GM12878 (cell line): Measurements from ENCODE around the gene ANKRD65. TPM values are rescaled to one million over a fixed set of nuclear protein-coding genes. Genes with fewer than 3 reads are reported as not detected.
A peak's percentile ranks its signal among the peaks of the same experiment; 100 is the strongest.

Source experiments
- BHLHE40 ChIP-seq, 2 experiments: fragments of 450-650 bp in 1 of 2; IDR thresholded peaks; 2 replicates each; pipeline ENCODE4 v1.6.1; 2011 to 2017; ENCODE audit warnings: low read depth in 2 of 2, borderline replicate concordance in 1 of 2, improper control_type of control experiment in 1 of 2, low read length in 1 of 2, mild to moderate bottlenecking in 1 of 2
- CEBPB ChIP-seq, 2 experiments: fragments of 150-350 bp in 1 of 2; IDR thresholded peaks; 2 replicates each; pipeline ENCODE4 v1.6.1; 2012 to 2014; ENCODE audit warnings: low read depth in 2 of 2, low read length in 2 of 2, borderline replicate concordance in 1 of 2, inconsistent platforms in 1 of 2
- ETV6 ChIP-seq, 2 experiments: fragments of 450-650 bp in 1 of 2; IDR thresholded peaks in 1 of 2; conservative IDR thresholded peaks in 1 of 2; 2 replicates each; pipeline ENCODE4 v1.6.1; 2014; ENCODE audit warnings: antibody characterized with exemption in 1 of 2, borderline replicate concordance in 1 of 2, low read depth in 1 of 2, mild to moderate bottlenecking in 1 of 2, moderate library complexity in 1 of 2
- EZH2 ChIP-seq: IDR thresholded peaks from 2 replicates; pipeline ENCODE4 v1.6.1; 2012; ENCODE audit warnings: low read depth, mild to moderate bottlenecking, control low read depth, inconsistent platforms, low read length, borderline replicate concordance; ENCODE audit not compliant: control insufficient read depth
- REST ChIP-seq: IDR thresholded peaks from 2 replicates; pipeline ENCODE4 v1.6.1; 2012; ENCODE audit warnings: mild to moderate bottlenecking, low read depth, low read length
- TCF3 ChIP-seq: IDR thresholded peaks from 2 replicates; pipeline ENCODE4 v1.6.1; 2012; ENCODE audit warnings: low read depth, mild to moderate bottlenecking, low read length, borderline replicate concordance; ENCODE audit not compliant: insufficient read depth
- ZBTB33 ChIP-seq: fragments of 450-650 bp; IDR thresholded peaks from 2 replicates; pipeline ENCODE4 v1.6.1; 2017; ENCODE audit warnings: mild to moderate bottlenecking
- polyA plus RNA-seq, 11 experiments: library from polyadenylated mRNA; depleted of rRNA in 4 of 11; unstranded in 6 of 11; stranded (reverse) in 5 of 11; fragments of >200 nt; fragmentation: Nextera tagmentation in 4 of 11; fragmentation: Illumina TruSeq in 1 of 11; extraction: Ambion mirVana in 4 of 11; extraction: Trizol in 1 of 11; gene quantifications; 1 replicate in 1 of 11; 2 replicates in 10 of 11; pipeline versions ENCODE4 v1.2.1 to v1.2.3, GENCODE V29; 2011 to 2016; ENCODE audit warnings: inconsistent platforms in 2 of 11, missing spikeins in 2 of 11, low read depth in 1 of 11
- total RNA-seq, 4 experiments: library from RNA; depleted of rRNA in 3 of 4; stranded (reverse); fragments of >200 nt in 3 of 4; fragmentation: Illumina TruSeq in 1 of 4; extraction: Trizol in 1 of 4; gene quantifications; 2 replicates each; pipeline versions ENCODE4 v1.2.1 to v1.2.3, GENCODE V29; 2013 to 2021
- TF ChIP-seq, protein P1 (sequence below): fragments of 450-650 bp; conservative IDR thresholded peaks from 2 replicates; pipeline ENCODE4 v1.6.1; 2017; ENCODE audit warnings: mild to moderate bottlenecking, moderate library complexity
- TF ChIP-seq, protein P2 (sequence below): fragments of 450-650 bp; IDR thresholded peaks from 2 replicates; pipeline ENCODE4 v1.6.1; 2017; ENCODE audit warnings: mild to moderate bottlenecking, low read depth, inconsistent platforms; ENCODE audit not compliant: poor library complexity, severe bottlenecking
- TF ChIP-seq, protein P3 (sequence below): fragments of 450-650 bp; IDR thresholded peaks from 2 replicates; pipeline ENCODE4 v1.6.1; 2016; ENCODE audit warnings: mild to moderate bottlenecking
- TF ChIP-seq, protein P4 (sequence below): IDR thresholded peaks from 2 replicates; pipeline ENCODE4 v1.6.1; 2011; ENCODE audit warnings: borderline replicate concordance, low read depth, mild to moderate bottlenecking, moderate library complexity, low read length; ENCODE audit not compliant: insufficient read depth, poor library complexity, severe bottlenecking

ANKRD65 gene
- total and polyA plus RNA-seq, 10 of the 15 experiments (the other 5 are each of a cell fraction or from before 2014, with no cell fraction given) = 0.05 to 2.8 (median 0.37) TPM

DNA sequence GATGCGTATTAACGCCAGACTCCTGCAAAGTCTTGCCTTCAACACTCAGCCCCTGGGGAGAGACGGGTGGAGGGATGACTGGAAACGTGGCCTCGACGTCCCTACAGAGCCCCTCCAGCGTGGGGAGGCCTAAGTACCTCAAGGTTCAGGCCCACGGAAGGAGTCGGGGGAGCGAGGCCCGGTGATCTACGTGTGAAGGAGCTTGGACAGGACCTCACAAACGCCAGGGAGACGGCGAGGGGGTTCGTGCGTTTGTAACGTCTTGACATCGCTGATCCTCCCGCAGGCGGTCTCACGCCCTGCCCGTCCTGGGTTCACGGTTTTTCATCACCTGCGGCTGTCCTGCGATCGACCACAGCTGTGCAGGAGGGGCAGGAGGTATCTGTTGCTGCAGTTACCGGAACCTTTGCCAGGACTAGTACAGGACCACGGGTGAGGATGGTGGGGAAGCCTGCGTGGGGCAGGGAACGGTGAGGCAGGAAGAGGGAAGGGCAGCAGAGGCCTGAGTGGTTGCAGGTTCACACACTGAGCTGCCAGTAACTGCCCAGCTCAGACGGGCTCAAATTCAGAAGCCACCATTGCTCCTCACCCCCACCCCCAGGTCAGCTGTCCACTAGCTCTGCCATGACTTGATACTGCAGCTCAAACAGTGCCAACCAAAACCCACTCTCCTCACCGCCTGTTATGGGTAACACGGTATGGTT, 21.1 kb downstream of the ANKRD65 start (continued):
- TF ChIP-seq BHLHE40 (IDR thresholded peaks at IDR 0.05; ENCODE audit: borderline replicate concordance in 1 of 2, low read depth in 2 of 2, low read length in 1 of 2) (no peak), ETV6 (conservative IDR thresholded peaks at IDR 0.05 in 1 of 2, IDR thresholded peaks at IDR 0.05 in 1 of 2; ENCODE audit: borderline replicate concordance in 1 of 2, low read depth in 1 of 2) (no peak), TCF3 (no peak), ZBTB33 (no peak), CEBPB (IDR thresholded peaks at IDR 0.05; ENCODE audit: borderline replicate concordance in 1 of 2, low read depth in 2 of 2, low read length in 2 of 2) (no peak), EZH2 (no peak), REST (no peak)
- TF ChIP-seq, protein P1, sequence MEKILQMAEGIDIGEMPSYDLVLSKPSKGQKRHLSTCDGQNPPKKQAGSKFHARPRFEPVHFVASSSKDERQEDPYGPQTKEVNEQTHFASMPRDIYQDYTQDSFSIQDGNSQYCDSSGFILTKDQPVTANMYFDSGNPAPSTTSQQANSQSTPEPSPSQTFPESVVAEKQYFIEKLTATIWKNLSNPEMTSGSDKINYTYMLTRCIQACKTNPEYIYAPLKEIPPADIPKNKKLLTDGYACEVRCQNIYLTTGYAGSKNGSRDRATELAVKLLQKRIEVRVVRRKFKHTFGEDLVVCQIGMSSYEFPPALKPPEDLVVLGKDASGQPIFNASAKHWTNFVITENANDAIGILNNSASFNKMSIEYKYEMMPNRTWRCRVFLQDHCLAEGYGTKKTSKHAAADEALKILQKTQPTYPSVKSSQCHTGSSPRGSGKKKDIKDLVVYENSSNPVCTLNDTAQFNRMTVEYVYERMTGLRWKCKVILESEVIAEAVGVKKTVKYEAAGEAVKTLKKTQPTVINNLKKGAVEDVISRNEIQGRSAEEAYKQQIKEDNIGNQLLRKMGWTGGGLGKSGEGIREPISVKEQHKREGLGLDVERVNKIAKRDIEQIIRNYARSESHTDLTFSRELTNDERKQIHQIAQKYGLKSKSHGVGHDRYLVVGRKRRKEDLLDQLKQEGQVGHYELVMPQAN = no peak
- TF ChIP-seq, protein P2, sequence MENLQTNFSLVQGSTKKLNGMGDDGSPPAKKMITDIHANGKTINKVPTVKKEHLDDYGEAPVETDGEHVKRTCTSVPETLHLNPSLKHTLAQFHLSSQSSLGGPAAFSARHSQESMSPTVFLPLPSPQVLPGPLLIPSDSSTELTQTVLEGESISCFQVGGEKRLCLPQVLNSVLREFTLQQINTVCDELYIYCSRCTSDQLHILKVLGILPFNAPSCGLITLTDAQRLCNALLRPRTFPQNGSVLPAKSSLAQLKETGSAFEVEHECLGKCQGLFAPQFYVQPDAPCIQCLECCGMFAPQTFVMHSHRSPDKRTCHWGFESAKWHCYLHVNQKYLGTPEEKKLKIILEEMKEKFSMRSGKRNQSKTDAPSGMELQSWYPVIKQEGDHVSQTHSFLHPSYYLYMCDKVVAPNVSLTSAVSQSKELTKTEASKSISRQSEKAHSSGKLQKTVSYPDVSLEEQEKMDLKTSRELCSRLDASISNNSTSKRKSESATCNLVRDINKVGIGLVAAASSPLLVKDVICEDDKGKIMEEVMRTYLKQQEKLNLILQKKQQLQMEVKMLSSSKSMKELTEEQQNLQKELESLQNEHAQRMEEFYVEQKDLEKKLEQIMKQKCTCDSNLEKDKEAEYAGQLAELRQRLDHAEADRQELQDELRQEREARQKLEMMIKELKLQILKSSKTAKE = no peak
- TF ChIP-seq, protein P3, sequence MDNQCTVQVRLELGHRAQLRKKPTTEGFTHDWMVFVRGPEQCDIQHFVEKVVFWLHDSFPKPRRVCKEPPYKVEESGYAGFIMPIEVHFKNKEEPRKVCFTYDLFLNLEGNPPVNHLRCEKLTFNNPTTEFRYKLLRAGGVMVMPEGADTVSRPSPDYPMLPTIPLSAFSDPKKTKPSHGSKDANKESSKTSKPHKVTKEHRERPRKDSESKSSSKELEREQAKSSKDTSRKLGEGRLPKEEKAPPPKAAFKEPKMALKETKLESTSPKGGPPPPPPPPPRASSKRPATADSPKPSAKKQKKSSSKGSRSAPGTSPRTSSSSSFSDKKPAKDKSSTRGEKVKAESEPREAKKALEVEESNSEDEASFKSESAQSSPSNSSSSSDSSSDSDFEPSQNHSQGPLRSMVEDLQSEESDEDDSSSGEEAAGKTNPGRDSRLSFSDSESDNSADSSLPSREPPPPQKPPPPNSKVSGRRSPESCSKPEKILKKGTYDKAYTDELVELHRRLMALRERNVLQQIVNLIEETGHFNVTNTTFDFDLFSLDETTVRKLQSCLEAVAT = 0 out of 2 replicates have a peak, but pooled peaks have one; percentile 16
- TF ChIP-seq, protein P4, sequence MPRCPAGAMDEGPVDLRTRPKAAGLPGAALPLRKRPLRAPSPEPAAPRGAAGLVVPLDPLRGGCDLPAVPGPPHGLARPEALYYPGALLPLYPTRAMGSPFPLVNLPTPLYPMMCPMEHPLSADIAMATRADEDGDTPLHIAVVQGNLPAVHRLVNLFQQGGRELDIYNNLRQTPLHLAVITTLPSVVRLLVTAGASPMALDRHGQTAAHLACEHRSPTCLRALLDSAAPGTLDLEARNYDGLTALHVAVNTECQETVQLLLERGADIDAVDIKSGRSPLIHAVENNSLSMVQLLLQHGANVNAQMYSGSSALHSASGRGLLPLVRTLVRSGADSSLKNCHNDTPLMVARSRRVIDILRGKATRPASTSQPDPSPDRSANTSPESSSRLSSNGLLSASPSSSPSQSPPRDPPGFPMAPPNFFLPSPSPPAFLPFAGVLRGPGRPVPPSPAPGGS = peak; percentile 18
